CD8-positive, alpha-beta memory T cell (primary cell): ENCODE measurements around the gene LYPD6. TPM values are rescaled to one million over a fixed set of nuclear protein-coding genes. Genes with fewer than 3 reads are reported as not detected.

Experiments
- CTCF ChIA-PET: fragments of 350-600 bp; sonication (Branson Sonifier 250); formaldehyde crosslinking; loops from one replicate; lab custom pipeline; 2021; ENCODE audit warnings: antibody characterized with exemption; lab: Charles Lee
- POLR2A ChIA-PET: fragments of 350-600 bp; sonication (Branson Sonifier 250); formaldehyde crosslinking; loops from one replicate; lab custom pipeline; 2021; ENCODE audit warnings: antibody characterized with exemption; lab: Charles Lee
- DNase-seq, 5 donors: peaks; one replicate each; pipeline versions ENCODE4 v3.0.0 to v3.0.0-alpha.2; 2020 to 2022; ENCODE audit warnings: mixed read lengths in 1 of 5
- H3K27ac ChIP-seq: one replicate; pipeline ENCODE4 v1.7.0; 2013; ENCODE audit warnings: low read depth, mild to moderate bottlenecking, low read length, moderate library complexity
- H3K27me3 ChIP-seq: 2 replicates; pipeline ENCODE4 v1.7.0; 2013; ENCODE audit warnings: low read length, mild to moderate bottlenecking; ENCODE audit not compliant: insufficient read depth, poor library complexity, severe bottlenecking
- H3K36me3 ChIP-seq: 2 replicates; pipeline ENCODE4 v1.7.0; 2013; ENCODE audit warnings: mild to moderate bottlenecking, low read length, moderate library complexity; ENCODE audit not compliant: insufficient read depth
- H3K4me1 ChIP-seq: 2 replicates; pipeline ENCODE4 v1.7.0; 2013; ENCODE audit warnings: mild to moderate bottlenecking, low read length, moderate library complexity; ENCODE audit not compliant: insufficient read depth
- H3K4me3 ChIP-seq: 2 replicates; pipeline ENCODE4 v1.7.0; 2013; ENCODE audit warnings: mild to moderate bottlenecking, low read length
- H3K9me3 ChIP-seq: 2 replicates; pipeline ENCODE4 v1.7.0; 2013; ENCODE audit warnings: mild to moderate bottlenecking, low read length
- H3K27ac Mint-ChIP-seq, 8 donors: one replicate each; pipeline ENCODE4 v1.8.0; 2020 to 2021; ENCODE audit warnings: mixed read lengths in 8 of 8, mild to moderate bottlenecking in 6 of 8, inconsistent platforms in 3 of 8, moderate library complexity in 3 of 8
- H3K27me3 Mint-ChIP-seq, 2 donors: one replicate each; pipeline ENCODE4 v1.8.0; 2020 to 2021; ENCODE audit warnings: mixed read lengths in 2 of 2, mild to moderate bottlenecking in 1 of 2, moderate library complexity in 1 of 2
- H3K36me3 Mint-ChIP-seq, 3 donors: one replicate each; pipeline ENCODE4 v1.8.0; 2020 to 2021; ENCODE audit warnings: mixed read lengths in 3 of 3, inconsistent platforms in 1 of 3, mild to moderate bottlenecking in 1 of 3
- H3K4me1 Mint-ChIP-seq, 3 donors: one replicate each; pipeline ENCODE4 v1.8.0; 2020 to 2021; ENCODE audit warnings: mixed read lengths in 3 of 3, inconsistent platforms in 1 of 3, mild to moderate bottlenecking in 1 of 3
- H3K4me3 Mint-ChIP-seq, 7 donors: one replicate each; pipeline ENCODE4 v1.8.0; 2020 to 2021; ENCODE audit warnings: mixed read lengths in 7 of 7, mild to moderate bottlenecking in 6 of 7, moderate library complexity in 4 of 7, inconsistent platforms in 2 of 7
- H3K9me3 Mint-ChIP-seq, 5 donors: one replicate each; pipeline ENCODE4 v1.8.0; 2020 to 2022; ENCODE audit warnings: mixed read lengths in 5 of 5, mild to moderate bottlenecking in 3 of 5, moderate library complexity in 2 of 5, inconsistent platforms in 1 of 5
- polyA plus RNA-seq: library from polyadenylated mRNA; unstranded; fragments of 300-500 nt; fragmentation: Illumina TruSeq; gene quantifications from one replicate; pipeline ENCODE4 v1.2.3, GENCODE V29; 2021
- total RNA-seq, 2 experiments: library from RNA; stranded (reverse); gene quantifications; one replicate each; pipeline ENCODE4 v1.2.3, GENCODE V29; 2021

LYPD6 gene
- total and polyA plus RNA-seq, 3 experiments from 2014 or later, result not detected

DNA sequence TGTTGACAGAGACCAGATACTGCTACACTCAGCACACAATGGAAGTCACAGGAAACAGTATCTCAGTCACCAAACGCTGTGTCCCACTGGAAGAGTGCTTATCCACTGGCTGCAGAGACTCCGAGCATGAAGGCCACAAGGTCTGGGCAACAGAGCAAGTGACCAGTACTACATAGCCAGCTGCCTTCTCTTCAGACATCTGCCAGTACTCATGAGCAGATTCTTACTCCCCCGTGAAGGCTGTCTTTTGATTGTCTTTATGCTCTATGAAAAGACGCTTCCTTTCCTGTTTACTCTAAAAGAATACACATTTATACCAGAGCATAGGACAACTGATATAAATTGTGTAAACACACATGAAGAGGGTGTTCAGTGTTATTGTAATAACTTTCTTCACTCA lies 138.2 kb downstream of the LYPD6 start:
- POLR2A ChIA-PET, result no interaction called here
- H3K9me3 Mint-ChIP-seq, result no peaks in the 10 kb centered on the region
- H3K27me3 Mint-ChIP-seq, result no peaks in the 10 kb centered on the region
- no peak overlapping the region for H3K4me3 ChIP-seq
- no peak for DNase-seq
- no peaks in the 10 kb centered on the region for H3K9me3 ChIP-seq
- no peaks in the 10 kb centered on the region for H3K4me1 Mint-ChIP-seq
- H3K4me3 Mint-ChIP-seq, result no peak overlapping the region
- no peaks in the 10 kb centered on the region for H3K36me3 ChIP-seq
- CTCF ChIA-PET, result no interaction called here
- H3K36me3 Mint-ChIP-seq, result no peaks in the 10 kb centered on the region
- peak overlapping the region in 1 of 8 donors; percentile 30 for H3K27ac Mint-ChIP-seq
- H3K27ac ChIP-seq, result no peak overlapping the region
- no peaks in the 10 kb centered on the region for H3K4me1 ChIP-seq
- no peaks in the 10 kb centered on the region for H3K27me3 ChIP-seq

DNA sequence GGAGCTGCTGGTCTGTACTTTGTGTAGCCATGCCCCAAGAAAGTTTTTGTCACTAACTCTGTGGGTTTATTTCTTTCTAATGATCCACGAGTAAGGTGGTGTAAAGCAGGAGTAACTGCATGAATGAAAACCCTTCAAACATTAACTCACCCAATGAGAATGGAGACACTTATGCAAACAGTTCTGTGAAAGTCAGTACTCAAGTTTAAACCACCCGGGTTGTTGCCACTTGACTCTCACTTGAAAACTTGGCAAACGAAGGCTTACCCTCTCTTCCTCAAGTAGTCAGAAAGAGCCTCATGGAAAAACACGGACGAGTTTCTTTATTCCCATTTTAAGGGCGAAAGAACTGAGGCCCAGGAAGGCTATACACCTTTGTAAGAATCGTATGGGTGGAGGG lies 139.7 kb downstream of the LYPD6 start:
- CTCF ChIA-PET, result no interaction called here
- no peaks in the 10 kb centered on the region for H3K27me3 Mint-ChIP-seq
- no peaks in the 10 kb centered on the region for H3K9me3 Mint-ChIP-seq
- no peaks in the 10 kb centered on the region for H3K4me1 ChIP-seq
- no peak overlapping the region for H3K4me3 ChIP-seq
- no peaks in the 10 kb centered on the region for H3K4me1 Mint-ChIP-seq
- H3K27ac ChIP-seq, result no peak overlapping the region
- H3K36me3 Mint-ChIP-seq, result no peaks in the 10 kb centered on the region
- POLR2A ChIA-PET, result no interaction called here
- no peak for DNase-seq
- no peaks in the 10 kb centered on the region for H3K27me3 ChIP-seq
- H3K9me3 ChIP-seq, result no peaks in the 10 kb centered on the region
- H3K4me3 Mint-ChIP-seq, result no peak overlapping the region
- H3K27ac Mint-ChIP-seq, result no peak overlapping the region
- no peaks in the 10 kb centered on the region for H3K36me3 ChIP-seq

DNA sequence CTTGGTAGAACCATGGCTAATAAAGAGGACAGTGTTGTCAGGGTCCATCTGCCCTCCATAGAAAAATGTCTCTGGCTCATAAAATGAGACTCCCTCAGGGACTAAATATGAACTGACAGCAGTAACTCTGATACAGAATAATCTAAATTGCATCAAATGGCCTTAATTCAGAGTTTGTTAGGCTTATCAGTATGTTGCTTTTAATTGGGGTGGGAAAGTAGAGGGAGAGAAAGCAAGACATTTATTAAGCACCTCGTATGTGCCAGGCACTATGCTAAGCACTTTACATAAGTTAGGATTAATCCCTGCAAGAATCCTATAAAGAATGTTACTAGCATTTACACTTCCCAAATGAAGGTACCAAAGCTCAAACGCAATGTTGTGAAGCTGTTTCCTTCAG lies 142.0 kb downstream of the LYPD6 start:
- Mint-ChIP-seq H3K27ac (no peak overlapping the region), H3K9me3 (no peaks in the 10 kb centered on the region), H3K4me3 (no peak overlapping the region), H3K36me3 (no peaks in the 10 kb centered on the region), H3K4me1 (no peaks in the 10 kb centered on the region), H3K27me3 (peaks cover 0 to 2% of the 10 kb centered on the region in 2 donors)
- Histone ChIP-seq H3K4me3 (no peak overlapping the region), H3K27ac (no peak overlapping the region), H3K36me3 (no peaks in the 10 kb centered on the region), H3K27me3 (no peaks in the 10 kb centered on the region), H3K4me1 (no peaks in the 10 kb centered on the region), H3K9me3 (no peaks in the 10 kb centered on the region)
- POLR2A ChIA-PET, result no interaction called here
- DNase-seq, result no peak
- CTCF ChIA-PET, result no interaction called here

DNA sequence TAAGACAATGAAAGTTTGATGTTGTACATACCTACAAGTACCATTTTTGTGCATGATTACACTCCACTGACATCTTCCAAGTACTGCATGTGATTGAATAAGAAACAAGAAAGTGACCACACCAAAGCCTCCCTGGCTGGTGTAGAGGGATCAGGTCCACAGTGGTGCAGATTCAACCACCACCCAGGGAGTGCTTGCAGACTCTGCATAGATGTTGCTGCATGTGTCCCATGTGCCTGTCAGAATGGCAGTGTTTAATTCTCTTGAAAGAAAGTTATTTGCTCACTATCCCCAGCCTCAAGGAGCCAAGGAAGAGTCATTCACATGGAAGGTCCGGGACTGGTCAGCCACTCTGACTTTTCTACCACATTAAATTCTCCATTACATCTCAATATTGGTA lies 142.7 kb downstream of the LYPD6 start:
- peaks cover 0 to 2% of the 10 kb centered on the region in 2 donors for H3K27me3 Mint-ChIP-seq
- POLR2A ChIA-PET, result no interaction called here
- no peaks in the 10 kb centered on the region for H3K36me3 Mint-ChIP-seq
- H3K9me3 Mint-ChIP-seq, result no peaks in the 10 kb centered on the region
- no peaks in the 10 kb centered on the region for H3K4me1 ChIP-seq
- H3K27ac Mint-ChIP-seq, result no peak overlapping the region
- no peaks in the 10 kb centered on the region for H3K4me1 Mint-ChIP-seq
- DNase-seq, result no peak
- no peaks in the 10 kb centered on the region for H3K36me3 ChIP-seq
- no peaks in the 10 kb centered on the region for H3K9me3 ChIP-seq
- CTCF ChIA-PET, result no interaction called here
- H3K27me3 ChIP-seq, result no peaks in the 10 kb centered on the region
- H3K4me3 ChIP-seq, result no peak overlapping the region
- H3K27ac ChIP-seq, result no peak overlapping the region
- no peak overlapping the region for H3K4me3 Mint-ChIP-seq

DNA sequence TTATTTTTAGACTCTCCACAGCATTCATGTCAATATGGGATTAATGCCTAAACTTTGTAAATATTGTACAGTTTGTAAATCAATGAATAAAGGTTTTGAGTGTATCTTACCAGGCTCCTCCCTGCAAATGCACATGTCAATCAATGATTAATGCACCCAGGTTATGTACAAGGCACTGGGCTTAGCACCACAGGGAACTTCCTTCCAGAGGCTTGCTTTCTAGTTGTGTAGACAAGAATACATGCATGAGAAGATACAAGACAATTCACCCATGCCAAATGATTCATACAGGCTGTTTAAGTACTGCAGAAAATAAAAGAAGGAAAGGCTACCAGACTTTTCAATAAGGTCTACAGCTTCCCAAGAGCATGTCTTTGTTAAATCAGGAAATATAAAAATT lies 143.1 kb downstream of the LYPD6 start:
- ChIA-PET CTCF (no interaction called here), POLR2A (no interaction called here)
- Histone ChIP-seq H3K9me3 (no peaks in the 10 kb centered on the region), H3K4me1 (no peaks in the 10 kb centered on the region), H3K27ac (no peak overlapping the region), H3K36me3 (no peaks in the 10 kb centered on the region), H3K4me3 (no peak overlapping the region), H3K27me3 (no peaks in the 10 kb centered on the region)
- Mint-ChIP-seq H3K36me3 (no peaks in the 10 kb centered on the region), H3K9me3 (no peaks in the 10 kb centered on the region), H3K27ac (no peak overlapping the region), H3K4me3 (no peak overlapping the region), H3K27me3 (peaks cover 0 to 2% of the 10 kb centered on the region in 2 donors), H3K4me1 (no peaks in the 10 kb centered on the region)
- no peak for DNase-seq

DNA sequence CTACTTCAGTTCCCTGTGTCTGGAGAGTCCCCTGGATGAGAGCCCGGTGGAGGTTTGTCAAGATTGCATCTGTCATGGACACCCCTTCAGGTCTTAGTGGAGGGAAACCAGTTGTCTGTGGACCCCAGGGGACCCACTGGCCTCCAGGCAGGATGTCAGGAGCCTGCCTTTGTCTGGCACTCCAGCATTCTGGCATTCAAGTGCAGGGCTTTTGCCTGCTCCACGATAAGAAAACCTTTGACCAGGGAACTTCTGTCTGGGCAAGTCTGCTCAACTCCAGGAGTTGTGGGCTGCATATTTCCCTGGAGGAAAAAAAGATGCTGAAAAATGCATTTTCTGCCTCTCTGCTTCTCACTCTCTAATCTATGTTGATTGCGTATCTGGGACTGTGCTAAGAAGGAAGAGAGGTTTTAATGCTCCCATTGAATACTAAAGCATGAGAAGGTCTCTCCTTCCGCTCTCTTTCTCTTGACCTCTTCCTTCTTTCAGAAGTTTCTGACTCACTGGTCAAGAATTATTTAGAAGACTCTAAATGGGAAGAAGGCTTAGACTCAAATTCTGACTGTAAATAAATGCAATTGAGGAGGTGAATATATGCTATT lies 152.7 kb downstream of the LYPD6 start:
- peaks cover 0 to 2% (median 0%) of the 10 kb centered on the region in 5 donors for H3K9me3 Mint-ChIP-seq
- no peaks in the 10 kb centered on the region for H3K9me3 ChIP-seq
- no peak overlapping the region for H3K4me3 Mint-ChIP-seq
- H3K4me1 ChIP-seq, result no peaks in the 10 kb centered on the region
- H3K4me3 ChIP-seq, result no peak overlapping the region
- CTCF ChIA-PET, result no interaction called here
- peaks cover 5 to 47% of the 10 kb centered on the region in 2 donors for H3K27me3 Mint-ChIP-seq
- H3K27ac ChIP-seq, result no peak overlapping the region
- no peak for DNase-seq
- POLR2A ChIA-PET, result no interaction called here
- no peaks in the 10 kb centered on the region for H3K27me3 ChIP-seq
- no peaks in the 10 kb centered on the region for H3K36me3 Mint-ChIP-seq
- no peak overlapping the region for H3K27ac Mint-ChIP-seq
- H3K36me3 ChIP-seq, result no peaks in the 10 kb centered on the region
- no peaks in the 10 kb centered on the region for H3K4me1 Mint-ChIP-seq

DNA sequence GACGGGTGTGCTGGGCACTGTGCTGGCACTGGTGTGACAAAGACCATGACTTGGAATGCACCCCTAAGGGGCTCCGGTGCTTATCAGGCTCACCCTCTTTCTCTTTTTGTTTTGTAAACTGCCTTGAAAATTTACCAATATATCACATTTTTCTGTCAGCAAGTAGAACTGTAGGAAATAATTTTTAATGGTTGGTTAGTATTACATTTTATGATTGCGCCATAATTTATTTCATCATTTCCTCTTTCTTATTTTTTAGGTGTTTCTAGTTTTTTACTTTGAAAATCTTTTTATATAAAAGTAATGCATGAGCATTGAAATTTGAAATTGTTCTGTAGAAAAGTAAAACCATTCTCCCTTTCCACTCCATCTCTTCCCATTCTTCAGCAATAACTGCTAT lies 156.3 kb downstream of the LYPD6 start:
- Histone ChIP-seq H3K27ac (no peak overlapping the region), H3K9me3 (no peaks in the 10 kb centered on the region), H3K27me3 (no peaks in the 10 kb centered on the region), H3K36me3 (no peaks in the 10 kb centered on the region), H3K4me1 (no peaks in the 10 kb centered on the region), H3K4me3 (no peak overlapping the region)
- no peaks in the 10 kb centered on the region for H3K36me3 Mint-ChIP-seq
- no peak for DNase-seq
- no peak overlapping the region for H3K27ac Mint-ChIP-seq
- peaks cover 0 to 2% (median 0%) of the 10 kb centered on the region in 5 donors for H3K9me3 Mint-ChIP-seq
- H3K27me3 Mint-ChIP-seq, result peaks cover 5 to 37% of the 10 kb centered on the region in 2 donors
- no peaks in the 10 kb centered on the region for H3K4me1 Mint-ChIP-seq
- CTCF ChIA-PET, result no interaction called here
- H3K4me3 Mint-ChIP-seq, result no peak overlapping the region
- POLR2A ChIA-PET, result no interaction called here

DNA sequence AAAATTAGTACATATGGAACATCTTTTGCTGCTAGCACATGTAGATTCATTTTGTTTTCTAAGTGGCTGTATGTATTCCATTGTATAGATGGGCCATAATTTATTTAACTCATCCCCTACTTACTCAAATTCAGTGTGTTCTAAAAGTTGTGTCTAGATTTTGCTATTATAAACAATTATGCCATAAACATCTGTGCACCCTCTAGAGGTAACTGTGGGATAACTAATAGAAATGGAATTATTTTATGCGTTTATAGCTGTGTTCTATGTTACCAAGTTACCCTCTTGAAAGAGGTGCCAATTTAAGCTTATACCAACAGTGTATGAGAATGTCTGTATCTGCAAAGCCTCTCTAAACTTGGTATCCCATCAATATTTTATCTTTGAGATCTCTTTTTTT lies 156.8 kb downstream of the LYPD6 start:
- Histone ChIP-seq H3K4me1 (no peaks in the 10 kb centered on the region), H3K36me3 (no peaks in the 10 kb centered on the region), H3K27me3 (no peaks in the 10 kb centered on the region), H3K27ac (no peak overlapping the region), H3K9me3 (no peaks in the 10 kb centered on the region), H3K4me3 (no peak overlapping the region)
- H3K27me3 Mint-ChIP-seq, result peaks cover 3 to 36% of the 10 kb centered on the region in 2 donors
- ChIA-PET POLR2A (no interaction called here), CTCF (no interaction called here)
- no peaks in the 10 kb centered on the region for H3K4me1 Mint-ChIP-seq
- peaks cover 0 to 2% (median 0%) of the 10 kb centered on the region in 5 donors for H3K9me3 Mint-ChIP-seq
- H3K4me3 Mint-ChIP-seq, result no peak overlapping the region
- no peak for DNase-seq
- H3K36me3 Mint-ChIP-seq, result no peaks in the 10 kb centered on the region
- H3K27ac Mint-ChIP-seq, result no peak overlapping the region
